ENCODE measurements around the gene FBXW4.

FBXW4 gene

DNA sequence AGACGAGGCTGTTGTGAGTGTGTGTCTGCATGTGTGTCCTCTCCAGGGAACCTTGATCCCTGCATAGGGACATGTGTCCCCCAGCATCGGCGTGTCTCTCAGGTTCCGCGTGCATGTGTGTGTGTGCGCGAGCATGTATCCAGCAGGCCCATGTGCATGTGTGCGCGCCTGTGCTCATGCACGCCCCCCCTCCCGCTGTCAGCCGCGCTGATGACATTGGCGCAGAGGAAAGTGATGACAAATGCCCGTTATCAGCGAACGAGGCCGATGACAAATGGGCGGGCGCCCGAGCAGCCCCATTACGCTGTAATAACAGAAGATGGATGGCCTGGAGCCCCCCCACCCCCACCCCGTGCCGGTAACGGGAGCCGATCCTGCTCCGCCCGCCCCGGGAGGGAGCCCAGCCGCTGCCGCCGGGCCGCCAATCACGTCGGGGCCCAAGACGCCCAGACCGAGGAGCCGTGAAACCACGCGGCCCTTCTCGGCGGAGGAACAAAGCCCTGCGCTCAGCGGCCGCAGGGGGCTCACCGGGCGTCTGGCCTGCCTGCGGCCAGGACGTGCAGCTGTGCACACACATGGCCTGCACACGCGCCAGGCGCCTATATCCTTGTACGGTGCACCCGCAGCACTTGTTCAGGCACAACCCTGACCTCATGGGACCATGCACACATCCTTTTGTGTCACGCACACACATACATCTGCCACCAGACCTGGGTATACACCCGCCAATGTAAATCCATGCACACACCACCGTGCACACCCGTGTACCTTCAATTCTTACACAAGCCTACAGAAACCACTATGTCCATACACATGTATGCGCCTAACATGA lies 128.4 kb downstream of the FBXW4 start:
- no peak for DNase-seq (ENCODE audit: low spot score)

DNA sequence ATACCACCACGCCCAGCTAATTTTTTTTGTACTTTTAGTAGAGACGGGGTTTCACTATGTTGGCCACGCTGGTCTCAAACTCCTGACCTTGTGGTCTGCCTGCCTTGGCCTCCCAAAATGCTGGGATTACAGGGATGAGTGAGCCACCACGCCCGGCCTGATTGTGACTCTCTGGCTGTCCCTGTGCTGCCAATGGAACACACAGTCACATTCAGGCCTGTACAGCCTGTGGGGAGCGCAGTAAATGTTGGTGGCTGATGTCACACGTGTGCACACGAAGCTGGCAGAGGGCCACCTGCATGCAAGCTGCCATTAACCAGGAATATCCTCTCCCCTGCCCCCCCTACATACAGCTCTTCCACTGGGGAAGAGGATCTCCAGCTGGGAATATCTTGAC lies 129.0 kb downstream of the FBXW4 start:
- no peak for DNase-seq (ENCODE audit: low spot score)

DNA sequence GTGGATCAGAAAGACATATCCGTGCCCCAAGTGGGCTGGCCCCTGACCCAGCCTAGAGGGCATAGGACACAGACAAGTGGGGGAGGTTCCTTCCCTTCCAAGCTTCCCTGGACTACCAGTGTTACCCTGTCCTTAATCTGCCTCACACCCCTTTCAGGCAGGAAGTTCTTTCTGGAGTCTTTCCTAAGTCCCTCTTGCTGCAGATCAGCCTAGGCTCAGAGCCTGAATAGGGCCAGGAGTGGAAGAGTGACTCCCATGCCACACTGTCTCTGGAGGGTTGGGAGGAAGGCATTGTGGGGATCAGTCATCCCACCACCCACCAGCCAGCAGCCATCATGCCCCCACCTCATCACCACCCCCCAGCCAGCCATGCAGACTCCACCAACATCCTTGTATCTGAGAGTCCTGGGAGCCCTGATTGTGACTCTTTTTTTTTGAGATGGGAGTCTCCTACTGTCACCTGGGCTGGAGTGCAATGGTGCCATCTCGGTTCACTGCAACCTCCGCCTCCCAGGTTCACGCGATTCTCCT lies 129.5 kb downstream of the FBXW4 start:
- DNase-seq (ENCODE audit: low spot score): no peak

DNA sequence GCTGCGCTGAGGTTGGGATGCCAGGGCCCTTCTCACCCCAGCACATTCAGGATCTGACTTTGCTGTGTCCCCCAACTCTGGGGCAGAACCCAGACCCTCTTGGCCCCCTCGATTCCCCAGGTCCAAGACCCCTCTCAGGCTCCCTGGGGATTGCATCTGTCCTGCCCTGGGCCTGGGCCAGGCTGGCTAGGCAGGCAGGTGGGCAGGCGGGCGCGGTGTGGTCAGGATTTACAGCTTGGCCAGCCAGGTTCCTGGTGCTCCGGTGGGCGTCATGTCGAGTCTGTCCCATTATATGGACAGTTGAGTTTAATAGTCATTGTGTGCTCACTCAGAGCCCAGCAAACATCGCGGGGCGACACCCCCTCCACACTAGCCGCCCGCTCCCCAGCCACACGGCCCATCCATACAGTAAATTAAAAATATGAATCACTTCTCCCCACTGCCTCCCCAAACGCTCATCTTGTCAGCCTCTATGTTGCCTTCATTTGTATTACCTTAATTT lies 130.4 kb downstream of the FBXW4 start:
- DNase-seq (ENCODE audit: low spot score): no peak

DNA sequence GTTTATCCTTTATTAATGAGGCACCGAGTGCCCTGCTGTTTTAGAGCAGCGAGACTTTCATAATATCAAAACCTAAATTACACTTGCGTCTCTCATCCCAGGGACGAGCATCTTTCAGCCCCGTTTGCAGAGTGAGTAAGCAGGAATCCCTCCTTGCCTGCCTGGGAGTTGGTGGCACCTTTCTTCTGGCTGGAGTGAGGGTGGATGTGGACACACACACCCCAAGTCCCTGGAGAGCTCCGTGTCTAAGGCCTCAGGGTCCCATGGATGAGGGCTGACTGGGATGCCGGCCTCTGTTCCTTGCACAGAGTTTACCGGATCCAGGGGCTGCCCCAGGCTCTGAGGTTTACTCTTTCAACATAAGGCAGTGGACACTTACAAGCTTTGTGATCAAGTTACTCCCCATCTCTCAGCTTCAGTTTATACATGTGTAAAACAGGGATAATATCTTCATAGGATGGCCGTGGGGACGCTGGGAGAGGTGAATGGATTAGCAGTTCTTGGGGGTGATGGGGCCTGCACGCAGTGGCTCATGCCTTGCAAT lies 131.4 kb downstream of the FBXW4 start:
- DNase-seq (ENCODE audit: low spot score): no peak

DNA sequence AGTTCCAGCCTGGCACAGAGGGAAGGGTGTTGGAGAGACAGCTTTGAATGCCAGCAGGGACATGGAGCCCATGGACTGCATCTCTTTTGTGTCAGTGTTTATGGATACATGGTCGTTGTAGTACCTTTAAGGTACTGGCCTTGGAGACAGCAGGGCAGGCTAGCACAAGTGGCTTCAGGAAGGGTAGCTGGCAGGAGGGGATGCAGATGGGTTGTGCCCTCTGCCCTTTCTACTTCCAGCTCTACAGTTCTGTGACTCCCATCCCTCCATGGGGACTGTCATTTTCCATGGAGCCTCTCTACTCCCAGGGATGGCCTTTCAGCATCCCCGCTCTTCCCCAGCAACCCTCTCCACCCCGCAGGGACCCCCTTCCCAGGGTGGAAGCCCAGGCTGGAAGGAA lies 132.0 kb downstream of the FBXW4 start:
- no peak for DNase-seq (ENCODE audit: low spot score)

DNA sequence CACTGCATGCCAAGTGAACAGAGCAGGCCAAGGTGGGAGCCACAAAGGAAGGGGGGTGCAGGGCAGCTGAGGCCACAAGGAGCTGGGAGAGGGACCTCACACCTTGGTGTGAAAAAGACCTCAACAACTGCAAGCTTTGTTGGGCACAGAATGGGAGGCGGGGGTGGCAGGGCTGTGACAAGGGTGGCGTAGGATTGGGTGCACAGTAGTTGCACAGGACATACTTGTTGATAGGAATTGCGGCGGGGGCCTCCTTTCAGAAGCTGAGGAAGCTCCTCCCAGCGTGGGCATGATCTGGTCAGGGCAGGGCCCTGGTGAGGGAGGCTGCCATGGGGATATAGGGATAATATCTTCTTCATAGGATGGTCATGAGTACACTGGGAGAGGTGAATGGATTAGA lies 132.7 kb downstream of the FBXW4 start:
- DNase-seq (ENCODE audit: low spot score): no peak

DNA sequence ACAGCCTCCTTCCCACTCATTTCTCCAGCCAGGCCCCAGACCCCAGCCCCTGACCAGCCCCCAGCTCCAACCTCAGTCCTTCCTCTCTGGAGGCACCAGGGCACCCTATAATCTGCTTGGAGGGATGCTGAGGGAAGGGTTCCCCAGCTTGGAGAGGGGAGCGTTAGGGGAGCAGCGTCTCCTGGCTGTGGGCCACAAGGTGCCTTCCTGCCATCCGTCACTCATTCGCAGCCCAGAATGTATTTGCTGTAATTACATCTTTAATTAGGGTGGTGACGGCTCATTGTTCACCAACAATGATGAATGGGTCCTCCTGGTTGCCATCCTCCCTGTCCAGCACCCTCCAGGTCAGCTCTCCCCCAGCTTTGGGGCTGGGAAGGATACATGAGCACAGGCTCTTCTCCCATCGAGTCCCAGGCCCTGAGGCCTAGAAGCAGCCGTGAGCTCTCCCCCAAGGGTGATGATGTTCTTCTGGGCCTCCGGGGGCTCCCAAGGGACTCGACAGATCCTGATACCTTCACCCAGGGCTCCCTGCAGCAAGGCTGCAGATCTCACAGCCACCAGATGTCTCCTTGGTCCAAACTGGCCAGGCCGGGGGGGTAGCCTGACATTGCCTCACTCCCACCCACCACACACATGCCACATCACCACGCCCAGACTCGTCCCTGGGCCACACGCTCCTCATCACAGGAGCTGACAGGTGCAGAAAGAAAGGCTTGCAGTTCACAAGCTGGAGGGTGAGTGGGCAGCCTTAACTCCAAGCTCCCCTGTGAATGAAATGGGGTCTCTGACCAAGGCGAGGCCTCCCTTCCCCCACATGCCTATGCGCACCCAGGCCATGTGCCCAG lies 133.7 kb downstream of the FBXW4 start:
- no peak for DNase-seq (ENCODE audit: low spot score)
